HepG2 (cell line): ENCODE measurements around the gene YY1AP1. TPM values are rescaled to one million over a fixed set of nuclear protein-coding genes. Genes with fewer than 3 reads are reported as not detected.

Source experiments
- ARNT2 ChIP-seq: sonication (generic); formaldehyde crosslinking; IDR thresholded peaks from 2 replicates; pipeline ENCODE4 v1.8.0; 2022; ENCODE audit warnings: mild to moderate bottlenecking, low read depth, missing genetic modification reagents, moderate library complexity
- LCORL ChIP-seq, 2 experiments: fragments of 450-650 bp in 1 of 2; sonication (generic) in 1 of 2; formaldehyde crosslinking in 1 of 2; IDR thresholded peaks; 2 replicates each; pipeline versions ENCODE4 v1.5.0 to v1.6.1; 2017 to 2020; ENCODE audit warnings: antibody characterized with exemption in 1 of 2, missing genetic modification reagents in 1 of 2
- MATR3 ChIP-seq: sonication (generic); formaldehyde crosslinking; IDR thresholded peaks from 2 replicates; pipeline ENCODE4 v1.4.0; 2020; ENCODE audit warnings: missing genetic modification reagents
- PTBP1 ChIP-seq: fragments of 200-400 bp; formaldehyde crosslinking; IDR thresholded peaks from 2 replicates; pipeline ENCODE4 v1.6.1; 2018; ENCODE audit warnings: low read length, low read depth; ENCODE audit not compliant: poor library complexity, severe bottlenecking
- SALL1 ChIP-seq: sonication (generic); formaldehyde crosslinking; IDR thresholded peaks from 2 replicates; pipeline ENCODE4 v1.8.0; 2022; ENCODE audit warnings: mild to moderate bottlenecking, missing genetic modification reagents
- TBX3 ChIP-seq: fragments of 450-650 bp; IDR thresholded peaks from 2 replicates; pipeline ENCODE4 v1.6.1; 2017; ENCODE audit warnings: antibody characterized with exemption, mild to moderate bottlenecking, inconsistent platforms, borderline replicate concordance
- ZMAT3 ChIP-seq: sonication (generic); formaldehyde crosslinking; conservative IDR thresholded peaks from 2 replicates; pipeline ENCODE4 v1.7.0; 2021; ENCODE audit warnings: missing genetic modification reagents
- ZNF430 ChIP-seq: sonication (generic); formaldehyde crosslinking; IDR thresholded peaks from 2 replicates; pipeline ENCODE4 v1.9.0; 2021; ENCODE audit warnings: mild to moderate bottlenecking, missing genetic modification reagents
- polyA plus RNA-seq, 8 experiments: library from polyadenylated mRNA; depleted of rRNA in 3 of 8; stranded (reverse) in 7 of 8; unstranded in 1 of 8; fragments of >200 nt; fragmentation: Illumina TruSeq in 4 of 8; extraction: Trizol in 4 of 8; gene quantifications; 2 replicates each; pipeline versions ENCODE4 v1.2.1 to v1.2.3, GENCODE V29; 2011 to 2016; ENCODE audit warnings: low read depth in 4 of 8, missing spikeins in 1 of 8, mixed read lengths in 1 of 8; ENCODE audit not compliant: insufficient read depth in 1 of 8
- total RNA-seq, 5 experiments: library from RNA; depleted of rRNA; stranded (reverse); fragments of >200 nt; fragmentation: Illumina TruSeq; extraction: Trizol; gene quantifications; 2 replicates each; pipeline ENCODE4 v1.2.3, GENCODE V29; 2016; ENCODE audit warnings: low read depth in 1 of 5
- TF ChIP-seq, protein P1 (sequence below): sonication (generic); formaldehyde crosslinking; conservative IDR thresholded peaks from 2 replicates; pipeline ENCODE4 v1.4.0; 2020; ENCODE audit warnings: mild to moderate bottlenecking, missing genetic modification reagents, moderate library complexity
- TF ChIP-seq, protein P2 (sequence below): sonication (generic); formaldehyde crosslinking; IDR thresholded peaks from 2 replicates; pipeline ENCODE4 v1.4.0; 2020; ENCODE audit warnings: mild to moderate bottlenecking, missing genetic modification reagents
- TF ChIP-seq, protein P3 (sequence below): sonication (generic); formaldehyde crosslinking; conservative IDR thresholded peaks from 2 replicates; pipeline ENCODE4 v1.8.0; 2022; ENCODE audit warnings: low read depth, missing genetic modification reagents
- TF ChIP-seq, protein P4 (sequence below): sonication (generic); formaldehyde crosslinking; IDR thresholded peaks from 2 replicates; pipeline ENCODE4 v1.5.1; 2020; ENCODE audit warnings: missing genetic modification reagents, mild to moderate bottlenecking, borderline replicate concordance
- TF ChIP-seq, protein P5 (sequence below): sonication (generic); formaldehyde crosslinking; IDR thresholded peaks from 2 replicates; pipeline ENCODE4 v1.4.0; 2020; ENCODE audit warnings: low read depth, missing genetic modification reagents
- TF ChIP-seq, protein P6 (sequence below): sonication (generic); formaldehyde crosslinking; IDR thresholded peaks from 2 replicates; pipeline ENCODE4 v1.4.0; 2020; ENCODE audit warnings: mild to moderate bottlenecking, missing genetic modification reagents

The YY1AP1 gene
- total and polyA plus RNA-seq, 2 of the 13 experiments (the other 11 are each of a cell fraction or from before 2014, with no cell fraction given): 28.5 to 69.4 TPM

DNA sequence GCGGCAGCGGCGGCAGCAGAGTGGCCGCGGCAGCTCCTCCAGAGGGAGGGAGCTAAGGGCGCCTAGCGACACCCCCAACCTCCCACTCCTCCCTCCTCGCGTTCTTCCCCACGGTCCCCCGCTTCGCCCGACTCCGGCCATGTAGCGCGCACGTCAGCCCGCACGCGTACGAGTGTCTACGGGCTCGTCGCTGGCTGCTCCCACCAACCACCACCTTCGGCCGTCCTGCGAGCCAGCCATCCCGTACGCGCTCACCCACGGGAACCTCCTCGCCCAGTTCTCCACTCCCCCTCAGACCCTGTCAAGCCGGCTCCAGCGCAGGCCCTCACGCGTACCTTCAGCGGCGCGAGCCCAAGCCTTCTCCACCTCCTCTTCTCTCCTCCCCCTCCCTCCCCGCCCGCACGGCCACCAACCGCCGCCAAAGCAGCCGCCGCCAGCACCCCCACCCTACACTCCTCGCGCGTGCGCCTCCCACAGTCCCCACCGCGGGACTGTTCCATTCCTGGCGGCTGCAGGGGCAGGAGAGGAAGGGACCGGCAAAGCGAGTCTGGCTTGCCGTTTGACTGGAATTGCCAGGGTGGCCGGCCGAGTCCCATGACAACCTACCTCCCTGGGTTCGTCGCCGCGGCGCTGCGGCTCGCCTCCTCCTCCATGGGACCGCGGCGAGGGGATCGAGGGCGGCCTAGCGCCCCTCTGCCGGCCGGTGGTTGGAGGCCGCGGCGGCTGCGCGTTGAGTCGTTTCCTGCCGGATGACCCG, at the start of gene YY1AP1 (continued):
- TF ChIP-seq, protein P1, sequence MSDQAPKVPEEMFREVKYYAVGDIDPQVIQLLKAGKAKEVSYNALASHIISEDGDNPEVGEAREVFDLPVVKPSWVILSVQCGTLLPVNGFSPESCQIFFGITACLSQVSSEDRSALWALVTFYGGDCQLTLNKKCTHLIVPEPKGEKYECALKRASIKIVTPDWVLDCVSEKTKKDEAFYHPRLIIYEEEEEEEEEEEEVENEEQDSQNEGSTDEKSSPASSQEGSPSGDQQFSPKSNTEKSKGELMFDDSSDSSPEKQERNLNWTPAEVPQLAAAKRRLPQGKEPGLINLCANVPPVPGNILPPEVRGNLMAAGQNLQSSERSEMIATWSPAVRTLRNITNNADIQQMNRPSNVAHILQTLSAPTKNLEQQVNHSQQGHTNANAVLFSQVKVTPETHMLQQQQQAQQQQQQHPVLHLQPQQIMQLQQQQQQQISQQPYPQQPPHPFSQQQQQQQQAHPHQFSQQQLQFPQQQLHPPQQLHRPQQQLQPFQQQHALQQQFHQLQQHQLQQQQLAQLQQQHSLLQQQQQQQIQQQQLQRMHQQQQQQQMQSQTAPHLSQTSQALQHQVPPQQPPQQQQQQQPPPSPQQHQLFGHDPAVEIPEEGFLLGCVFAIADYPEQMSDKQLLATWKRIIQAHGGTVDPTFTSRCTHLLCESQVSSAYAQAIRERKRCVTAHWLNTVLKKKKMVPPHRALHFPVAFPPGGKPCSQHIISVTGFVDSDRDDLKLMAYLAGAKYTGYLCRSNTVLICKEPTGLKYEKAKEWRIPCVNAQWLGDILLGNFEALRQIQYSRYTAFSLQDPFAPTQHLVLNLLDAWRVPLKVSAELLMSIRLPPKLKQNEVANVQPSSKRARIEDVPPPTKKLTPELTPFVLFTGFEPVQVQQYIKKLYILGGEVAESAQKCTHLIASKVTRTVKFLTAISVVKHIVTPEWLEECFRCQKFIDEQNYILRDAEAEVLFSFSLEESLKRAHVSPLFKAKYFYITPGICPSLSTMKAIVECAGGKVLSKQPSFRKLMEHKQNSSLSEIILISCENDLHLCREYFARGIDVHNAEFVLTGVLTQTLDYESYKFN (CRISPR knock-in tag): 0 out of 2 replicates have a peak, but pooled peaks have one; percentile 22
- TF ChIP-seq, protein P2, sequence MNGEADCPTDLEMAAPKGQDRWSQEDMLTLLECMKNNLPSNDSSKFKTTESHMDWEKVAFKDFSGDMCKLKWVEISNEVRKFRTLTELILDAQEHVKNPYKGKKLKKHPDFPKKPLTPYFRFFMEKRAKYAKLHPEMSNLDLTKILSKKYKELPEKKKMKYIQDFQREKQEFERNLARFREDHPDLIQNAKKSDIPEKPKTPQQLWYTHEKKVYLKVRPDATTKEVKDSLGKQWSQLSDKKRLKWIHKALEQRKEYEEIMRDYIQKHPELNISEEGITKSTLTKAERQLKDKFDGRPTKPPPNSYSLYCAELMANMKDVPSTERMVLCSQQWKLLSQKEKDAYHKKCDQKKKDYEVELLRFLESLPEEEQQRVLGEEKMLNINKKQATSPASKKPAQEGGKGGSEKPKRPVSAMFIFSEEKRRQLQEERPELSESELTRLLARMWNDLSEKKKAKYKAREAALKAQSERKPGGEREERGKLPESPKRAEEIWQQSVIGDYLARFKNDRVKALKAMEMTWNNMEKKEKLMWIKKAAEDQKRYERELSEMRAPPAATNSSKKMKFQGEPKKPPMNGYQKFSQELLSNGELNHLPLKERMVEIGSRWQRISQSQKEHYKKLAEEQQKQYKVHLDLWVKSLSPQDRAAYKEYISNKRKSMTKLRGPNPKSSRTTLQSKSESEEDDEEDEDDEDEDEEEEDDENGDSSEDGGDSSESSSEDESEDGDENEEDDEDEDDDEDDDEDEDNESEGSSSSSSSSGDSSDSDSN (CRISPR knock-in tag): peak; percentile 71
- TF ChIP-seq MATR3 (CRISPR knock-in tag) (0 out of 2 replicates have a peak, but pooled peaks have one; percentile 57), TBX3 (peak; percentile 61; the same call in 1 of the 2 replicates), LCORL (IDR thresholded peaks at IDR 0.05) (no peak), LCORL (CRISPR knock-in tag; IDR thresholded peaks at IDR 0.05) (peak; percentile 82), ZNF430 (CRISPR knock-in tag) (peak; percentile 62), ARNT2 (CRISPR knock-in tag) (no peak; the same call in 1 of the 2 replicates), SALL1 (peak; percentile 86), ZMAT3 (peak; percentile 33; the same call in 1 of the 2 replicates), PTBP1 (no peak)
- TF ChIP-seq, protein P3, sequence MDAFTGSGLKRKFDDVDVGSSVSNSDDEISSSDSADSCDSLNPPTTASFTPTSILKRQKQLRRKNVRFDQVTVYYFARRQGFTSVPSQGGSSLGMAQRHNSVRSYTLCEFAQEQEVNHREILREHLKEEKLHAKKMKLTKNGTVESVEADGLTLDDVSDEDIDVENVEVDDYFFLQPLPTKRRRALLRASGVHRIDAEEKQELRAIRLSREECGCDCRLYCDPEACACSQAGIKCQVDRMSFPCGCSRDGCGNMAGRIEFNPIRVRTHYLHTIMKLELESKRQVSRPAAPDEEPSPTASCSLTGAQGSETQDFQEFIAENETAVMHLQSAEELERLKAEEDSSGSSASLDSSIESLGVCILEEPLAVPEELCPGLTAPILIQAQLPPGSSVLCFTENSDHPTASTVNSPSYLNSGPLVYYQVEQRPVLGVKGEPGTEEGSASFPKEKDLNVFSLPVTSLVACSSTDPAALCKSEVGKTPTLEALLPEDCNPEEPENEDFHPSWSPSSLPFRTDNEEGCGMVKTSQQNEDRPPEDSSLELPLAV (CRISPR knock-in tag): no peak
- TF ChIP-seq, protein P4, sequence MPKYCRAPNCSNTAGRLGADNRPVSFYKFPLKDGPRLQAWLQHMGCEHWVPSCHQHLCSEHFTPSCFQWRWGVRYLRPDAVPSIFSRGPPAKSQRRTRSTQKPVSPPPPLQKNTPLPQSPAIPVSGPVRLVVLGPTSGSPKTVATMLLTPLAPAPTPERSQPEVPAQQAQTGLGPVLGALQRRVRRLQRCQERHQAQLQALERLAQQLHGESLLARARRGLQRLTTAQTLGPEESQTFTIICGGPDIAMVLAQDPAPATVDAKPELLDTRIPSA (CRISPR knock-in tag): no peak
- TF ChIP-seq, protein P5, sequence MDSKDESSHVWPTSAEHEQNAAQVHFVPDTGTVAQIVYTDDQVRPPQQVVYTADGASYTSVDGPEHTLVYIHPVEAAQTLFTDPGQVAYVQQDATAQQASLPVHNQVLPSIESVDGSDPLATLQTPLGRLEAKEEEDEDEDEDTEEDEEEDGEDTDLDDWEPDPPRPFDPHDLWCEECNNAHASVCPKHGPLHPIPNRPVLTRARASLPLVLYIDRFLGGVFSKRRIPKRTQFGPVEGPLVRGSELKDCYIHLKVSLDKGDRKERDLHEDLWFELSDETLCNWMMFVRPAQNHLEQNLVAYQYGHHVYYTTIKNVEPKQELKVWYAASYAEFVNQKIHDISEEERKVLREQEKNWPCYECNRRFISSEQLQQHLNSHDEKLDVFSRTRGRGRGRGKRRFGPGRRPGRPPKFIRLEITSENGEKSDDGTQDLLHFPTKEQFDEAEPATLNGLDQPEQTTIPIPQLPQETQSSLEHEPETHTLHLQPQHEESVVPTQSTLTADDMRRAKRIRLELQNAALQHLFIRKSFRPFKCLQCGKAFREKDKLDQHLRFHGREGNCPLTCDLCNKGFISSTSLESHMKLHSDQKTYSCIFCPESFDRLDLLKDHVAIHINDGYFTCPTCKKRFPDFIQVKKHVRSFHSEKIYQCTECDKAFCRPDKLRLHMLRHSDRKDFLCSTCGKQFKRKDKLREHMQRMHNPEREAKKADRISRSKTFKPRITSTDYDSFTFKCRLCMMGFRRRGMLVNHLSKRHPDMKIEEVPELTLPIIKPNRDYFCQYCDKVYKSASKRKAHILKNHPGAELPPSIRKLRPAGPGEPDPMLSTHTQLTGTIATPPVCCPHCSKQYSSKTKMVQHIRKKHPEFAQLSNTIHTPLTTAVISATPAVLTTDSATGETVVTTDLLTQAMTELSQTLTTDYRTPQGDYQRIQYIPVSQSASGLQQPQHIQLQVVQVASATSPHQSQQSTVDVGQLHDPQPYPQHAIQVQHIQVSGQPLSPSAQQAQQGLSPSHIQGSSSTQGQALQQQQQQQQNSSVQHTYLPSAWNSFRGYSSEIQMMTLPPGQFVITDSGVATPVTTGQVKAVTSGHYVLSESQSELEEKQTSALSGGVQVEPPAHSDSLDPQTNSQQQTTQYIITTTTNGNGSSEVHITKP (CRISPR knock-in tag): peak; percentile 99
- TF ChIP-seq, protein P6, sequence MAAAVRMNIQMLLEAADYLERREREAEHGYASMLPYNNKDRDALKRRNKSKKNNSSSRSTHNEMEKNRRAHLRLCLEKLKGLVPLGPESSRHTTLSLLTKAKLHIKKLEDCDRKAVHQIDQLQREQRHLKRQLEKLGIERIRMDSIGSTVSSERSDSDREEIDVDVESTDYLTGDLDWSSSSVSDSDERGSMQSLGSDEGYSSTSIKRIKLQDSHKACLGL (CRISPR knock-in tag): peak; percentile 20; the same call in 1 of the 2 replicates
